ENCODE data around the gene ZNF646.

- TF ChIP-seq POLR2A (IDR thresholded peaks at IDR 0.05) (no peak), CTCF (IDR thresholded peaks at IDR 0.05) (no peak)
Measured at GRCh38 chr16:31043352-31043751, 30.9 kb upstream of the ZNF646 start.
